K562 (cell line): ENCODE results near the gene CRLF2. TPM values are rescaled to one million over a fixed set of nuclear protein-coding genes. Genes with fewer than 3 reads are reported as not detected.

Source experiments
- ATAC-seq: fragments of 200-7000 bp; cut with Tn5 transposase; 3 replicates; pipeline ENCODE4 v1.9.1; 2020; ENCODE audit warnings: moderate library complexity
- BruUV-seq: library from RNA; stranded (reverse); fragments of 400-500 nt; replicated peaks from 2 replicates; lab custom pipeline; 2021; lab: Mats Ljungman, UMichigan
- CTCF ChIA-PET: fragments of 300-600 bp; formaldehyde crosslinking; extraction: SDS; loops from one replicate; lab custom pipeline; 2021; ENCODE audit warnings: low intra/inter-chr PET ratio; lab: Yijun Ruan, JAX
- POLR2A ChIA-PET: fragments of 300-600, 350-650 bp; sonication (Branson Sonifier 250); formaldehyde crosslinking; extraction: SDS; loops from one replicate; lab custom pipeline; 2021; ENCODE audit warnings: antibody characterized with exemption, inconsistent platforms; lab: Yijun Ruan, JAX
- DNase-seq, 4 experiments: peaks; one replicate each; pipeline versions ENCODE4 v3.0.0 to v3.0.0-alpha.2; 2011 to 2018; ENCODE audit warnings: low spot score in 3 of 4, mixed read lengths in 3 of 4; ENCODE audit errors: extremely low read depth in 1 of 4
- FAIRE-seq: peaks from 2 replicates; lab custom pipeline; 2011; peaks lifted over from hg19 to GRCh38; lab: Jason Lieb, UNC
- H2AFZ ChIP-seq: 2 replicates; pipeline ENCODE4 v1.6.0; 2011; ENCODE audit warnings: low read depth, low read length, control low read depth, inconsistent platforms
- H3K27ac ChIP-seq: fragments of 200-600 bp; 3 replicates; pipeline ENCODE4 v1.8.0; 2011; ENCODE audit warnings: low read depth, mild to moderate bottlenecking, control low read depth, inconsistent platforms, low read length, moderate library complexity, mixed read lengths; ENCODE audit errors: extremely low read depth
- H3K27me3 ChIP-seq, 2 experiments: fragments of 300-600 bp in 1 of 2; 2 replicates in 1 of 2; 3 replicates in 1 of 2; pipeline versions ENCODE4 v1.6.0 to v1.8.0; 2011; ENCODE audit warnings: inconsistent platforms in 2 of 2, low read length in 2 of 2, mild to moderate bottlenecking in 1 of 2, mixed read lengths in 1 of 2, moderate library complexity in 1 of 2; ENCODE audit not compliant: control insufficient read depth in 2 of 2, insufficient read depth in 2 of 2
- H3K36me3 ChIP-seq: fragments of 300-600 bp; 3 replicates; pipeline ENCODE4 v1.8.0; 2011; ENCODE audit warnings: mild to moderate bottlenecking, low read length, inconsistent platforms; ENCODE audit not compliant: control insufficient read depth, insufficient read depth
- H3K4me1 ChIP-seq, 2 experiments: fragments of 200-600 bp in 1 of 2; replicated peaks in 1 of 2; 2 replicates in 1 of 2; 3 replicates in 1 of 2; pipeline versions ENCODE4 v1.5.1 to v1.8.0; 2011; ENCODE audit warnings: inconsistent platforms in 2 of 2, low read length in 2 of 2, mild to moderate bottlenecking in 1 of 2, mixed read lengths in 1 of 2, moderate library complexity in 1 of 2; ENCODE audit not compliant: control insufficient read depth in 2 of 2, insufficient read depth in 2 of 2
- H3K4me2 ChIP-seq: 2 replicates; pipeline ENCODE4 v1.6.1; 2011; ENCODE audit warnings: low read length, control low read depth, inconsistent platforms, mixed read lengths; ENCODE audit not compliant: insufficient read depth
- H3K4me3 ChIP-seq: fragments of 200-600 bp; sonication (generic), shearing (Covaris generic); 2 replicates; pipeline ENCODE4 v1.5.1; 2016; ENCODE audit warnings: control low read depth, inconsistent platforms
- H3K79me2 ChIP-seq: fragments of 200-600 bp; 3 replicates; pipeline ENCODE4 v1.8.0; 2011; ENCODE audit warnings: low read length, inconsistent platforms; ENCODE audit not compliant: control insufficient read depth, insufficient read depth
- H3K9ac ChIP-seq, 2 experiments: 2 replicates each; pipeline versions ENCODE4 v1.6.0 to v1.6.1; 2011; ENCODE audit warnings: low read depth in 2 of 2, low read length in 2 of 2, control low read depth in 1 of 2, inconsistent platforms in 1 of 2, mild to moderate bottlenecking in 1 of 2, mixed read lengths in 1 of 2; ENCODE audit not compliant: insufficient read depth in 1 of 2
- H3K9me1 ChIP-seq: one replicate; pipeline ENCODE4 v1.6.0; 2011; ENCODE audit warnings: inconsistent platforms, mild to moderate bottlenecking, low read length, moderate library complexity; ENCODE audit not compliant: control insufficient read depth, insufficient read depth
- H3K9me3 ChIP-seq: replicated peaks from 2 replicates; pipeline ENCODE4 v1.5.1; 2011; ENCODE audit warnings: low read depth, low read length, inconsistent platforms; ENCODE audit not compliant: control insufficient read depth, insufficient read depth
- H4K20me1 ChIP-seq: replicated peaks from 2 replicates; pipeline ENCODE4 v1.6.1; 2011; ENCODE audit warnings: low read length, inconsistent platforms, mixed read lengths; ENCODE audit not compliant: control insufficient read depth, insufficient read depth
- FOXK2 ChIP-seq, 2 experiments: fragments of 450-650 bp; IDR thresholded peaks in 1 of 2; conservative IDR thresholded peaks in 1 of 2; 2 replicates each; pipeline ENCODE4 v1.6.1; 2016; ENCODE audit warnings: low read depth in 2 of 2, mild to moderate bottlenecking in 1 of 2
- FOXM1 ChIP-seq, 2 experiments: fragments of 450-650 bp in 1 of 2; sonication (generic) in 1 of 2; formaldehyde crosslinking in 1 of 2; IDR thresholded peaks; 2 replicates each; pipeline versions ENCODE4 v1.6.1 to v1.9.0; 2017 to 2022; ENCODE audit warnings: low read depth in 2 of 2, mild to moderate bottlenecking in 2 of 2, missing genetic modification reagents in 1 of 2, moderate library complexity in 1 of 2
- HNRNPH1 ChIP-seq: fragments of 200-400 bp; formaldehyde crosslinking; optimal IDR thresholded peaks from 2 replicates; pipeline ENCODE3; 2017; ENCODE audit warnings: low read depth, mild to moderate bottlenecking, low read length, moderate library complexity
- KDM4B ChIP-seq, 2 experiments: fragments of 450-650 bp in 1 of 2; sonication (generic) in 1 of 2; IDR thresholded peaks; 2 replicates each; pipeline ENCODE4 v1.6.1; 2016 to 2017; ENCODE audit warnings: borderline replicate concordance in 2 of 2, antibody characterized with exemption in 1 of 2, low read depth in 1 of 2, mild to moderate bottlenecking in 1 of 2
- PCBP1 ChIP-seq: fragments of 200-400 bp; formaldehyde crosslinking; IDR thresholded peaks from 2 replicates; pipeline ENCODE4 v1.6.1; 2018; ENCODE audit warnings: mild to moderate bottlenecking, low read depth, low read length; ENCODE audit not compliant: poor library complexity, severe bottlenecking
- SMC3 ChIP-seq: conservative IDR thresholded peaks from 2 replicates; pipeline ENCODE4 v1.6.1; 2011; ENCODE audit warnings: low read depth, low read length, improper control_type of control experiment; ENCODE audit not compliant: insufficient read depth
- ZKSCAN8 ChIP-seq: fragments of 200-800 bp; sonication (Bioruptor generic); IDR thresholded peaks from 2 replicates; pipeline ENCODE4 v1.6.1; 2016; ENCODE audit warnings: missing genetic modification characterization, missing compliant biosample characterization
- ZNF717 ChIP-seq: fragments of 250-450 bp; sonication (Bioruptor Pico); IDR thresholded peaks from 2 replicates; pipeline ENCODE4 v1.5.0; 2021
- WGBS: fragments of 100-300 bp; shearing (Covaris generic); methylation state at CpG from one replicate; pipeline ENCODE4 v1.1.6; 2016; ENCODE audit warnings: low coverage, mixed read lengths; ENCODE audit not compliant: insufficient coverage; ENCODE audit errors: missing lambda C conversion rate; 5-methylcytosine and 5-hydroxymethylcytosine counted together
- in situ Hi-C: fragments of 300-500 bp; cut with MboI; formaldehyde crosslinking; loops from 4 replicates; pipeline ENCODE4 v1.15.0; 2018; ENCODE audit warnings: inconsistent platforms, mixed read lengths
- intact Hi-C: fragments of 100-400 bp; cut with micrococcal nuclease; formaldehyde crosslinking; loops from 2 replicates; pipeline ENCODE4 v1.14.2; 2022
- polyA plus RNA-seq, 8 experiments: library from polyadenylated mRNA; depleted of rRNA in 4 of 8; stranded (reverse) in 5 of 8; unstranded in 3 of 8; fragments of >200 nt; fragmentation: Nextera tagmentation in 2 of 8; fragmentation: Illumina TruSeq in 1 of 8; extraction: Ambion mirVana in 2 of 8; extraction: Trizol in 1 of 8; gene quantifications; 2 replicates each; pipeline versions ENCODE4 v1.2.1 to v1.2.3, GENCODE V29; 2011 to 2014; ENCODE audit warnings: inconsistent platforms in 1 of 8, missing spikeins in 1 of 8
- total RNA-seq, 7 experiments: library from RNA; depleted of rRNA in 6 of 7; stranded (reverse); fragments of >200 nt in 6 of 7; fragmentation: Illumina TruSeq in 2 of 7; extraction: Trizol in 2 of 7; gene quantifications; 2 replicates each; pipeline versions ENCODE4 v1.2.1 to v1.2.3, GENCODE V29; 2011 to 2021; ENCODE audit warnings: low replicate concordance in 1 of 7

The CRLF2 gene
- total and polyA plus RNA-seq, 9 of the 15 experiments (the other 6 are each of a cell fraction or from before 2014, with no cell fraction given) = not detected

DNA sequence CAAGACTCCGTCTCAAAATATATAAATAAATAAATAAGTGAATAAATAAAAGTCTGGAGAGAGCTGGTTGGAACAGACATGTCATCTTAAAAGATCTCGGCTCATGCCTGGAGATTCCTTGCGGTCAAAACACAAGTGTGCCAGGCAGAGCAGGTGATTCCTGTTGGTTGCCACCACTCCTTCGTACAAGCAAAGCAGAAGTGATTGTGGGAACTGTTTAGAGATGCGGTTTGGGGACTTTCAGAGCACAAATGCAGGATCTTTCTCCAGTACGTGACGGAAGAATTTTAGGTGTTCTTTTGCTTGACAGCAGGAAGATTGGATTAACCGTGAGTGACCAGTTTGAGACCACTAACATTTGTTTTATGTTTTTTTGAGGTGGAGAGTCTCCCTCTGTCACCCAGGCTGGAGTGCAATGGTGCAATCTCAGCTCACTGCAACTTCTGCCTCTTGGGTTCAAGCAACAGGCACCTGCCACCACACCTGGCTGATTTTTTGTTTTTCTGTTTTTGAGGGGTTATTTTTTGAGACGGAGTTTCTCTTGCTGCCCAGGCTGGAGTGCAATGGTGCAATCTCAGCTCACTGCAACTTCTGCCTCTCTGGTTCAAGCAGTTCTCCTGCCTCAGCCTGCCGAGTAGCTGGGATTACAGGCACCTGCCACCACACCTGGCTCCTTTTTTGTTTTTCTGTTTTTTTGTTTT is 2.8 kb upstream of the CRLF2 start:
- WGBS = 2% methylated on average over 9 of the region's 10 CpGs
- H3K36me3 ChIP-seq = no peaks in the 10 kb centered on the region
- TF ChIP-seq ZNF717 (CRISPR knock-in tag) = no peak
- POLR2A ChIA-PET = no interaction called here
- H3K27ac ChIP-seq = no peak overlapping the region
- ATAC-seq (no peak), DNase-seq (no peak), FAIRE-seq (no peak)
- H3K9ac ChIP-seq = no peak overlapping the region
- H3K79me2 ChIP-seq = no peaks in the 10 kb centered on the region
- H3K9me1 ChIP-seq = no peaks in the 10 kb centered on the region
- H3K4me2 ChIP-seq = no peak overlapping the region
- BruUV-seq = no TSS peak
- CTCF ChIA-PET = no interaction called here
- no peak overlapping the region for H2AFZ ChIP-seq
- H4K20me1 ChIP-seq = no peaks in the 10 kb centered on the region
- intact Hi-C loops (no loop called here), in situ Hi-C loops (no loop called here)
- no peaks in the 10 kb centered on the region; the same call in 1 of the 2 replicates for H3K9me3 ChIP-seq
- no peak overlapping the region for H3K4me3 ChIP-seq
- H3K27me3 ChIP-seq = no peaks in the 10 kb centered on the region
- H3K4me1 ChIP-seq = no peaks in the 10 kb centered on the region

DNA sequence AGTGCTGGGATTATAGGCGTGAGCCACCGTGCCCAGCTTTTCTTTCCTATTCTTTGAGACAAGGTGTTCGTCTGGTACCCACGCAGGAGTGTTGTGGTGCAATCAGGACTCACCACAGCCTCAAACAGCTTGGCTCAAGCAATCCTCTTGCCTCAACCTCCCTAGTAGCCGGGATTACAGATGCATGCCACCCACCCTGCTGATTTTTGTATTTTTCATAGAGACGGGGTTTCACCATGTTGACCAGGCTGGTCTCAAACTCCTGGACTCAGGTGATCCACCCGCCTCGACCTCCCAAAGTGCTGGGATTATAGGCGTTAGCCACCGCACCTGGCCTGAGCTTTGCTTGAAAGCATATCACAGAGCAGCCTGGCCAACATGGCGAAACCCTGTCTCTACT is 1.5 kb upstream of the CRLF2 start:
- no peak overlapping the region for H3K9ac ChIP-seq
- H3K9me3 ChIP-seq = no peaks in the 10 kb centered on the region; the same call in 1 of the 2 replicates
- no peaks in the 10 kb centered on the region for H3K79me2 ChIP-seq
- no peaks in the 10 kb centered on the region for H4K20me1 ChIP-seq
- no peak overlapping the region for H3K4me2 ChIP-seq
- in situ Hi-C loops = no loop called here
- no peak overlapping the region for H3K27ac ChIP-seq
- DNase-seq (no peak), ATAC-seq (no peak), FAIRE-seq (no peak)
- no TSS peak for BruUV-seq
- H3K4me3 ChIP-seq = no peak overlapping the region
- intact Hi-C loops = no loop called here
- no peaks in the 10 kb centered on the region for H3K9me1 ChIP-seq
- ChIA-PET CTCF (no interaction called here), POLR2A (no interaction called here)
- no peak for TF ChIP-seq FOXM1 (IDR thresholded peaks at IDR 0.05; ENCODE audit: low read depth)
- no peak for TF ChIP-seq FOXM1 (CRISPR knock-in tag; IDR thresholded peaks at IDR 0.05; ENCODE audit: low read depth)
- no peak for TF ChIP-seq KDM4B (IDR thresholded peaks at IDR 0.05; ENCODE audit: borderline replicate concordance in 2 of 2, low read depth in 1 of 2)
- TF ChIP-seq HNRNPH1 = no peak
- TF ChIP-seq ZKSCAN8 (CRISPR knock-in tag) = no peak
- TF ChIP-seq PCBP1 = no peak
- no peak for TF ChIP-seq SMC3
- no peak for TF ChIP-seq FOXK2 (conservative IDR thresholded peaks at IDR 0.05 in 1 of 2, IDR thresholded peaks at IDR 0.05 in 1 of 2; ENCODE audit: low read depth in 2 of 2)
- WGBS = 5% methylated on average over 9 of the region's 11 CpGs
- no peaks in the 10 kb centered on the region for H3K4me1 ChIP-seq
- H3K27me3 ChIP-seq = no peaks in the 10 kb centered on the region
- no peak overlapping the region for H2AFZ ChIP-seq
- no peaks in the 10 kb centered on the region for H3K36me3 ChIP-seq
